KMS-11 (cell line): ENCODE results near the gene ZNF780A.

ENCODE experiments used
- H2AFZ ChIP-seq: fragments of 200-600 bp; sonication (generic); 2 replicates; pipeline ENCODE4 v1.6.1; 2016; ENCODE audit warnings: antibody characterized with exemption, mixed run types, low read depth
- H3K27ac ChIP-seq: fragments of 200-600 bp; sonication (generic); 2 replicates; pipeline ENCODE4 v1.6.1; 2016; ENCODE audit warnings: mild to moderate bottlenecking, mixed run types
- H3K27me3 ChIP-seq: fragments of 200-600 bp; sonication (generic); 2 replicates; pipeline ENCODE4 v1.6.1; 2017; ENCODE audit warnings: mild to moderate bottlenecking, low read depth, mixed run types, moderate library complexity; ENCODE audit not compliant: insufficient read depth
- H3K36me3 ChIP-seq: fragments of 200-600 bp; sonication (generic); 2 replicates; pipeline ENCODE4 v1.6.1; 2017; ENCODE audit warnings: mild to moderate bottlenecking, mixed run types; ENCODE audit not compliant: insufficient read depth
- H3K4me1 ChIP-seq: fragments of 200-600 bp; sonication (generic); 2 replicates; pipeline ENCODE4 v1.6.1; 2016; ENCODE audit warnings: mild to moderate bottlenecking, low read depth, mixed run types; ENCODE audit not compliant: poor library complexity, severe bottlenecking
- H3K4me2 ChIP-seq: fragments of 200-600 bp; sonication (generic); 2 replicates; pipeline ENCODE4 v1.7.0; 2016; ENCODE audit warnings: mild to moderate bottlenecking, mixed run types
- H3K4me3 ChIP-seq: fragments of 200-600 bp; sonication (generic); IDR thresholded peaks from 2 replicates; pipeline ENCODE4 v1.6.1; 2017; ENCODE audit warnings: low read depth, low read length, mixed read lengths; ENCODE audit not compliant: insufficient read depth
- H3K79me2 ChIP-seq: fragments of 200-600 bp; sonication (generic); 2 replicates; pipeline ENCODE4 v1.6.1; 2016; ENCODE audit warnings: low read depth, mixed run types; ENCODE audit not compliant: insufficient read depth
- H3K9ac ChIP-seq: fragments of 200-600 bp; sonication (generic); 2 replicates; pipeline ENCODE4 v1.6.1; 2016; ENCODE audit warnings: mild to moderate bottlenecking, mixed run types
- H4K20me1 ChIP-seq: fragments of 200-600 bp; sonication (generic); 2 replicates; pipeline ENCODE4 v1.6.1; 2016; ENCODE audit warnings: mild to moderate bottlenecking, mixed run types; ENCODE audit not compliant: insufficient read depth
- TF ChIP-seq, protein P1 (sequence below): fragments of 200-600 bp; sonication (generic); conservative IDR thresholded peaks from 2 replicates; pipeline ENCODE4 v1.6.1; 2017; ENCODE audit warnings: low read depth, mild to moderate bottlenecking, antibody characterized with exemption, low read length, moderate library complexity, mixed read lengths

The ZNF780A gene

DNA sequence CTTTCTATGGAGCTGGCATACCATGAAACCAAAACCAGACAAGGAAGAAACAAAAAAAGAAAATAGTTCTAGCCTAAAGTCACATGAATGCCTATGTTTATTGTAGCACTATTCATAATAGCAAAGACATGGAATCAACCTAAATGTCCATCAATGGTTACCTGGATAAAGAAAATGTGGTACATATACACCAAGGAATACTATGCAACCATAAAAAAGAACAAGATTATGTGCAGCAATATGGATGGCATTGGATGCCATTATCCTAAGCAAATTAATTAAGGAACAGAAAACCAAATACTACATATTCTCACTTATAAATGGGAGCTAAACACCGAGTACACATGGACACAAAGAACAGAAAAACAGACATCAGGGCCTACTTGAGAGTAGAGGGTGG lies 10.5 kb downstream of the ZNF780A start:
- no peak overlapping the region for H3K4me3 ChIP-seq
- TF ChIP-seq, protein P1, sequence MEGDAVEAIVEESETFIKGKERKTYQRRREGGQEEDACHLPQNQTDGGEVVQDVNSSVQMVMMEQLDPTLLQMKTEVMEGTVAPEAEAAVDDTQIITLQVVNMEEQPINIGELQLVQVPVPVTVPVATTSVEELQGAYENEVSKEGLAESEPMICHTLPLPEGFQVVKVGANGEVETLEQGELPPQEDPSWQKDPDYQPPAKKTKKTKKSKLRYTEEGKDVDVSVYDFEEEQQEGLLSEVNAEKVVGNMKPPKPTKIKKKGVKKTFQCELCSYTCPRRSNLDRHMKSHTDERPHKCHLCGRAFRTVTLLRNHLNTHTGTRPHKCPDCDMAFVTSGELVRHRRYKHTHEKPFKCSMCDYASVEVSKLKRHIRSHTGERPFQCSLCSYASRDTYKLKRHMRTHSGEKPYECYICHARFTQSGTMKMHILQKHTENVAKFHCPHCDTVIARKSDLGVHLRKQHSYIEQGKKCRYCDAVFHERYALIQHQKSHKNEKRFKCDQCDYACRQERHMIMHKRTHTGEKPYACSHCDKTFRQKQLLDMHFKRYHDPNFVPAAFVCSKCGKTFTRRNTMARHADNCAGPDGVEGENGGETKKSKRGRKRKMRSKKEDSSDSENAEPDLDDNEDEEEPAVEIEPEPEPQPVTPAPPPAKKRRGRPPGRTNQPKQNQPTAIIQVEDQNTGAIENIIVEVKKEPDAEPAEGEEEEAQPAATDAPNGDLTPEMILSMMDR, result no peak
- H3K9ac ChIP-seq, result no peak overlapping the region
- H3K27me3 ChIP-seq, result no peaks in the 10 kb centered on the region
- no peak overlapping the region for H3K27ac ChIP-seq
- no peak overlapping the region for H3K4me2 ChIP-seq
- peaks cover 19% of the 10 kb centered on the region; the same call in 1 of the 2 replicates for H3K36me3 ChIP-seq
- H4K20me1 ChIP-seq, result no peaks in the 10 kb centered on the region
- H3K79me2 ChIP-seq, result no peaks in the 10 kb centered on the region
- H2AFZ ChIP-seq, result no peak overlapping the region
- no peaks in the 10 kb centered on the region for H3K4me1 ChIP-seq

DNA sequence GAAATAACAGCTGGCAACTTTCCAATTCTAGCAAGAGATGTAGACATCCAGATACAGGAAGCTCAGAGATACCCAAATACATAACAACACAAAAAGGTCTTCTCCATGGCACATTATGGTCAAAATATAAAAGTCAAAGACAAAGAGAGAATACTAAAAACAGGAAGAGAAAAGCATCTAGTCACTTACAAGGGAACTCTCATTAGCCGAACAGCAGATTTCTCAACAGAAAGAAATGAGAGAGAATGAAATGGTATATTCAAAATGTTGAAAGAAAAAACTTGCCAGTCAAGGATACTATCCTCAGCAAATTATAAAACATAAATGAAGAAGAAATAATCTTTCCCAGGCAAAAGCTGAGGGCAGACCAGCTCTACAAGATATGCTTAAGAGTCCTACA lies 12.4 kb downstream of the ZNF780A start:
- H3K4me2 ChIP-seq, result no peak overlapping the region
- H3K4me3 ChIP-seq, result no peak overlapping the region
- peaks cover 23% of the 10 kb centered on the region; the same call in 1 of the 2 replicates for H3K36me3 ChIP-seq
- no peaks in the 10 kb centered on the region for H3K79me2 ChIP-seq
- TF ChIP-seq, protein P1, result no peak
- no peak overlapping the region for H3K9ac ChIP-seq
- H3K27ac ChIP-seq, result no peak overlapping the region
- no peaks in the 10 kb centered on the region for H3K4me1 ChIP-seq
- no peak overlapping the region for H2AFZ ChIP-seq
- H4K20me1 ChIP-seq, result no peaks in the 10 kb centered on the region
- H3K27me3 ChIP-seq, result no peaks in the 10 kb centered on the region

DNA sequence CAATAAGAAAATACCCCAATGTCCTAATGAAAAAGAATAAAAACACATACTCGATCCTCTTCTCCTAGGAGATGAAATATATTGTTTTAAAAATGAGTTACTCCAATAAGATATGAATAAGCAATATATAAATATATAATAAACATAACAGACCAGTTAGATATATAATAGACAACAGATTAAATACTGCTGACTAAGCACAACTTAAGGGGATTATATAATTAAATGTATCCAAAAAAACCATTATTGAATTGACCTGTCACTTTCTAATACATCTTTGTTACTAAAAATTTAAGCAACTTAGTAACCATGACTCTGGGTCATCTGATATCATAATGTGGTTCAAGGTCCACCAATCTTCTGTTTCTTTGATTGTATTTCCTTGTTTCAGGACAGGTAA lies 20.7 kb downstream of the ZNF780A start:
- Histone ChIP-seq H3K27ac (no peak overlapping the region), H4K20me1 (no peaks in the 10 kb centered on the region), H3K79me2 (no peaks in the 10 kb centered on the region), H3K4me2 (no peak overlapping the region), H3K36me3 (0 out of 2 replicates have a peak, but pooled peaks cover 3% of the 10 kb centered on the region), H3K4me3 (no peak overlapping the region), H3K27me3 (no peaks in the 10 kb centered on the region), H2AFZ (no peak overlapping the region), H3K9ac (no peak overlapping the region), H3K4me1 (no peaks in the 10 kb centered on the region)
- TF ChIP-seq, protein P1, result no peak

DNA sequence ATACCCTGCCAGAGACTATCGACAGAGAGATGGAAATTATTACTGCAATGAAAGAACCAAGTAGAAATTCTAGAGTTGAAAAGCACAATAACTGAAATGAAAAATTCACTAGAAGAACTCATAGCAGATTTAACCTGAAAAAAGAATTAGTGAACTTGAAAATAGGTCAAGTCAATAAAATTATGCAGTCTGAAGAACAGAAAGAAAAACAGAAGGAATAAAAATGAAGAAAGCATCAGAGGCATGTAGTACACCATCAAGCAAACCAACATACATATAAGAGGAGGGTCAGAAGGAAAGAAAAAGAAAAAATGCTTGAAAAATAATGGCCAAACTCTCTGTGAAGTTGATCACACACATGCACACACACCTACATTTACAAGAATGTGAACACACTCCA lies 31.1 kb downstream of the ZNF780A start:
- TF ChIP-seq, protein P1, result no peak
- H3K27ac ChIP-seq, result peak overlapping the region; percentile 16; the same call in 1 of the 2 replicates
- peaks cover 26% of the 10 kb centered on the region for H3K4me1 ChIP-seq
- peak overlapping the region; percentile 4; the same call in 1 of the 2 replicates for H3K4me2 ChIP-seq
- H3K27me3 ChIP-seq, result no peaks in the 10 kb centered on the region
- no peak overlapping the region for H3K4me3 ChIP-seq
- no peaks in the 10 kb centered on the region for H3K36me3 ChIP-seq
- H4K20me1 ChIP-seq, result no peaks in the 10 kb centered on the region
- no peak overlapping the region for H3K9ac ChIP-seq
- no peak overlapping the region for H2AFZ ChIP-seq
- H3K79me2 ChIP-seq, result peaks cover 4% of the 10 kb centered on the region; the same call in 1 of the 2 replicates
